Central memory CD4-positive, alpha-beta T cell (primary cell): Measurements from ENCODE around the gene KHDC1L.
"Not testable (repeated sequence)": the region's sequence is repeated elsewhere in the genome, so short reads cannot be mapped to it uniquely, and the experiment has no call there.

Source experiments
- DNase-seq: peaks from one replicate; pipeline ENCODE4 v3.0.0; 2022
- total RNA-seq, 3 experiments: gene quantifications; one replicate each; lab custom pipeline; 2026; lab: John Stamatoyannopoulos, UW

Gene KHDC1L, protein sequence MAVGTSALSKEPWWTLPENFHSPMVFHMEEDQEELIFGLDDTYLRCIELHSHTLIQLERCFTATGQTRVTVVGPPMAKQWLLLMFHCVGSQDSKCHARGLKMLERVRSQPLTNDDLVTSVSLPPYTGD
- 0 reads per million in 3 experiments for total RNA-seq

DNA sequence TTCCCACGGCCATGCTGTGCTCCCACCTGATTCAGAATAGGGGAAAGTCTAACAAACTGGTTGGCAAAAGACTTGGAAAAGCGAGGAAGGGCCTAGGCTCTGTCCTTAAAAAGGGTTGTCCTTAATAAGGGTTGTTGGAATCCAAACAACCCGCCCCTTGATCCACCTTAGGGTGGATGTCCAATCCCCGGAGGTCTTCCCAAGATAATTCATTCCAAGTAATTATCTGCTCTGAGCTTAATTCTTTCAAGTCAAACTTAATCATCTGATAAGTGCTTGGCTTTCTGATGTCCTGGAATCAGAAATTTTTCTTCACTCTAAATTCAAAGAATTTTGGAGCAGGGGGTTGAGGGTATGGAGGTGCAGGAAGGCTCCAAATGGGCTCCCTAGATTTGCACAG, at the start of gene KHDC1L:
Gene KHDC1L (minus strand): TSS at position 101 of the 400 bp plus-strand sequence. CDS start 88 bp downstream, at position 13.
- no peak for DNase-seq

DNA sequence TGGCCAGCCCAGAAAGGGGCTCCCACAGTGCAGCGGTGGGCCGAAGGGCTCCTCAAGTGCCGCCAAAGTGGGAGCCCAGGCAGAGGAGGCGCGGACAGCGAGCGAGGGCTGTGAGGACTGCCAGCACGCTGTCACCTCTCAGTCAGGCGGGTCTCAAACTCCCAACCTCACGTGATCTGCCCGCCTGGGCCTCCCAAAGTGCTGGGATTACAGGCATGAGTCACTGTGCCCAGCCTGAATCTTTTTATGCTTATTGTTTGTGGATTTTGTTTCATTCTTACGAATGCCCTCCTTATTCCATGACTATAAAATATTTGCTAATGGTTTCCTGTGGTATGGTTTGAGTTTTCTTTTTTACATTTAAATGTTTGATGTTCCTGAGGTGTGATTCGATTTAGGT, 44.0 kb upstream of the KHDC1L start:
- DNase-seq = not testable (repeated sequence)

DNA sequence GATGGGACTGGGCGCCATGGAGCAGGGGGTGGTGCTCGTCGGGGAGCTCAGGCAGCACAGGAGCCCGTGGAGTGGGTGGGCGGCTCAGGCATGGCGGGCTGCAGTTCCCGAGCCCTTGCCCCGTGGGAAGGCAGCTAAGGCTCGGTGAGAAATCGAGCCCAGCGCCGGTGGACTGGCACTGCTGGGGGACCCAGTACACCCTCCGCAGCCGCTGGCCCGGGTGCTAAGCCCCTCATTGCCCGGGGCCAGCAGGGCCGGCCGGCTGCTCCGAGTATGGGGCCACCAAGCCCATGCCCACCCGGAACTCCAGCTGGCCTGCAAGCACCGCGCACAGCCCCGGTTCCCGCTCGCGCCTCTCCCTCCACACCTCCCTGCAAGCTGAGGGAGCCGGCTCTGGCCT, 43.6 kb upstream of the KHDC1L start:
- not testable (repeated sequence) for DNase-seq

DNA sequence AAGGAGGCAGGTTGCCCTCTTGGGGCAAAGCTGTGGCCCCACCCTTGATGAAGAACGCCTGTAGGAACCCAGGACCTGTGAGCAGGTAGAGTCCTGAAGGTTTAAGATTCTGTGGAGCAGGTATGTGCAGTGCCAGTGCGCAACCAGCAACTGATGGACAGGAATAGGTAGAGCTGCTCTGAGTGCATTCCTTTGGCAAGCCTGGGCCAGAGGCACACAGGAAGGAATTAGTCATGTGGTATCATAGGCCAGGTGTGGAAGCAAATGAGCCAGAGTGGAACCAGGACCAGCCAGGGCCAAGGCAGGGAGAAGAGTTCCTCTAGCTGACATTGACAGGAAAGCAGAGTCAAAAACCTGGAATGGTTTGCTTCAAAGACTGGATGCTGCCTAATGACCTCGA, 39.1 kb upstream of the KHDC1L start:
- DNase-seq = no peak

DNA sequence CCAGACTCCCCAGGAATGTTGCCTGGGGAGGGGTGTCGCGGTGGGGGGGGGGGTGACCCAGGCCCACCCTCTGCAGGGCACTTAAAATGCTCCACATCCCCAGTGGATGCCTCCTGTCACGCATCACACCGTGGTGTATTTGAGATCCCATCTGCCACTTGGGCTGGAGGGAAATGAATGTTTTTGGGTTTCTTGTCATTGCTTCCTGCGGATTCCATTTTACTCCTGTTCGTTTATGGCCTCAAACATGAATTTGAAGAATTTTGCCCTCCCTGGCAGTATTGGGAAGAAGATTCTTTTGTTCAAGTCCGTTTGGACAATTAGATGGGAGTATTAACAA, 38.2 kb upstream of the KHDC1L start:
- no peak for DNase-seq

DNA sequence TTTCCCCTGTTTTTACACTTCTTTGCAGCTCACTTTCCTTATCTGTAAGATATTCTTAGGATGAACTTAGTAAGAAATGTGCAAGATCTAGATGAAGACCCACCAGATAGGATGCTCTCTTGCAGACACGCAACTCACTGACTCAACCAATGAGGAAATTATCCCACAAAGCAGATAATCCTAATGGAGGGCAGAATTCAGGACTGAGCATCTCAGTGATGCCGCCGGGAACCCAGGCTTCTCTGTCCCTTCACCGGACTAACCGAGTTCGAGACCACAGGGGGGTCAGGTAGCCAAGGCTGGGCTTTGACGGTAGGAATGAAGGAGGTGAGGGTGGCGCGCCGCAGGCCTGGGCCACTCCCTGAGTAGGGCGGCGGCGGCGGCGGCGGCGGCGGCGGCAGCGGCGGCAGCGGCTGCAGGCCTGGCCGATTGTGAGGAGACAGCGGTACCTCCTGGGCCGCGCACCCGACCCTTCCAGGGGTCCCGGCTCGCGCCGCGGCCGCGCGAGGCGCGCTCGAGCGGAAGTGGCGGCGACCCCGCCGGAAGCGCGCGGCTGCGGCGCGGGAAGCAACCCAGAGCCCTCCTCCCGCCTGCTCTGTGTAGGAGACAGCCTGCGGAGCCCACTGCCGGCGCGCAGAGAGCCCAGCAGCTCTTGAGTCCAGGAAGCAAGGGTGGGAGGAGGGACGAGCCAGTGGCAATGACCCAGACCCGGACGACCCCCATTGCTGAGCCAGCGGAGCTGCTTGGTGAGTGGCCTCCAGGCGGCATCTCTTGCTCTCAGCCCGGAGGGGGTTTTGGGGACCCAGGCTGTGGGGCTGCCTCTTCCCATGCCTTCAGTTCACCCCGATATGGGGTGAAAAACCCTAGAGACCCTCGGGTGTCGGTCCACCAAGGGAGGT, 37.6 kb upstream of the KHDC1L start, which contains the start of gene KHDC1:
Gene KHDC1 (minus strand): TSS at position 526 of the 899 bp plus-strand sequence. CDS start 20,679 bp downstream, outside the sequence.
- DNase-seq = peak; percentile 49

DNA sequence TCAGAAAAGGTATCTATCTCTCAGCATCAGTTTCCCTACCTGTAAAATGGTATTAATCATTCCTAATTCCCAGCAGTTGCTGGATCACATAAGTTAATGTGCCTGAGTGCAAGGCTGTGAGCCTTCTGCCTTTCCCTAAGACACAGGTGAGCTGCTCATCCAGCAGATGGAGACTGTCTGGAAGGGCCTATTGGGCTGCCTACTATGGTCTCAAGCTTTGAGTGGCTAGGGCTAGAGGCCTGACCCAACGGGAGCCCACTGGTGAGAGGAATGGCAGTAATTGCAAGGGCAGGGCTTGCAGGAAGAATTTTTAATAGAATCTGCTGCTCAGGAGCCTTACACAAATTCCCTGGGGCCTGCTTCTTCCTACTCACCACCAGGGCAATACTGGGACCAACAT, 33.4 kb upstream of the KHDC1L start:
- no peak for DNase-seq

DNA sequence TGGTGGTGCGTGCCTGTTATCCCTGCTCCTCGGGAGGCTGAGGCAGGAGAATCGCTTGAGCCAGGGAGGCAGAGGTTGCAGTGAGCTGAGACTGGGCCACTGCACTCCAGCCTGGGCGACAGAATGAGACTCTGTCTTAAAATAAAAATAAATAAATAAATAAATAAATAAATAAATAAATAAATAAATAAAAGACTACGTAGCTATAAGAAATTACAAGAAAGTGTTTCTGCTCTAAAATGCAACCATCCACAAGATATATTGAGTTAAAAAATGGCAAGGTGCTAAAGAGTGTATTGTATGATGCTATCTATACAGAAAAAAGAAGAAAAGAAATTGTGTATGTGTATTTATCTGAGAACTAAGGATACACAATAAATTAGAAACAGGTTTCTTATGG, 29.0 kb upstream of the KHDC1L start:
- DNase-seq = not testable (repeated sequence)

DNA sequence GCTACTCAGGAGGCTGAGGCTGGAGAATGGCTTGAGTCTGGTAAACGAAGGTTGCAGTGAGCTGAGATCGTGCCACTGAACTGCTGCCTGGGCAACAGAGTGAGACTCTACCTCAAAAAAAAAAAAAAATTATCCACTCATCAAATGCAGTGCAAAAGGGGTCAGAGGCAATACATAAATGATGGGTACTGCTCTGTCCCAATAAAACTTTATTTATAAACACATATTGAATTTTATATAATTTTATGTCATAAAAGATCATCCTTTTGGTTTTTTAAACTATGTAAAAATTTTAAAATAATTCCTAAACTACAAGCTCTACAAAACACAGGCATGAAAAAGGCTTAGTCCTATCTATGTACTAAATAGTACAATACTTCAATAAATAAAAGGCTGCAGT, 27.4 kb upstream of the KHDC1L start:
- DNase-seq = no peak

DNA sequence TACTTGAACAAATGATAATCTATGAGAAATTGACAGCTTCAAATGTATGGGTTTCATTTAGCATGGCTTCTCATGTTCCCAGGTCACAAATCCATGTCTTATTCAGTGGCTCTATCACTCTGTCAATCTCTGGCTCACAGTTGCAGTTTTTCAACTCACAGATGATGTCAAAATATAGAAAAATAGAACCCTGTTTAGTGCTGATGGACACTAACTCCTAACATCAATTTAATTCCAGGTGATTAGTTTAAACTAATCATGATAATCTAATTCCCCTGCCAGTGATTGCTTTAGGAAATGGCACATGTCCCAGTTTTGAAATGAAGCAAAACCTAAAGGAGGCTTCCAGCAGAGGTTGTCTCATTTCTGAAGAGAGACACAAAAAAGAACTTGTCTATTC, 24.7 kb upstream of the KHDC1L start:
- no peak for DNase-seq

DNA sequence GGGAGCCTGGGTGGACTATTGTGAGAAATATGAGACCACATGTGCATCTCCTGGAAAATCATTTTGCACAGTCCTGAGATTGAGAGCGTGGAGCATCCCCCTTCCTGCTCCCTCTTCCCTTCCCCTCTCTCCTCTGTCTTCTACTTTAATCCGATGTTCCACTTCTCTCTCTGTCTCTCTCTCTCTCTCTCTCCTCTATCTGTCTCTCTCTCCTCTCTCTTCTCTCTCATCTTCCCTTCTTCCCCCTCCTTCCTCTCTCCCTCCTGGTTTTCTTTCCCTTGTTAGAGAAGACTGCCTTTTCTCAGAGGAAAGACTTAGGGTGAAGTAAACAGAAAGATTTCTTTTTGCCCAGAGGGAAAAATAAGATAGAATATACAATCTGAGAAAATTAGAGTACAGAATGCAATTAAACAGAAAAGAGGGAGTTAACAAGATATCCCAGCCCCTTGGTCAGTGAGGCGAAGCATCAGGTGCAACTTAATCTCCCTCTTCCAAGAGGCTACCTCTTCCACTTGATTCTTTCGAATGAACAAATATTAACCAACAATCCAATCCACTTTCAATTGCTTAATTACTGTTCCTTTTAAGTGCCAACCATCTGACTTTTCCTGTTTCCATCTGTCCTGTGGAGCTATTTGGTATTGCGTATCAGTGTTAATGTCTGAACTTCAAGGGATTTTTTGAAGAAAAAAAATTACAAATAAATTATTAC, 23.1 kb upstream of the KHDC1L start:
- DNase-seq = no peak

DNA sequence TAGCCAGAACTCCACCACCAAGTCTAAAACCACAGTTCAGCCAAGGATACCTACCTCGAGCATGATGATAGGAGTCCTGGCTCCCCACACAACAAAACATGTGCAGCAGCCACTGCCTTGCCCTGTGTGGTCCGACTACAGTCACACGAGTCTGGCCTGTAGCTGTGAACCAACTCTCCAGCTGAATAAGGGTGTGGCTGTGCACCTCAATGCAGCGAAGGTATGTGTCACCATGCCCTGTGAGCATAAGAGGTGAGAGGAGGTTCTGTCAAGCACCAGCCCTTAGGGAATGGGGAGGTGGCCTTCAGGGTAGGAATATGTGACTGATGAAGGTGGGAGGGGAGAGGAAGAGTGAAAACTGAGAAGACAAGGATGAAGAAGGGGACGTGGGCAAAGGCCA, 16.7 kb upstream of the KHDC1L start:
- DNase-seq = no peak

DNA sequence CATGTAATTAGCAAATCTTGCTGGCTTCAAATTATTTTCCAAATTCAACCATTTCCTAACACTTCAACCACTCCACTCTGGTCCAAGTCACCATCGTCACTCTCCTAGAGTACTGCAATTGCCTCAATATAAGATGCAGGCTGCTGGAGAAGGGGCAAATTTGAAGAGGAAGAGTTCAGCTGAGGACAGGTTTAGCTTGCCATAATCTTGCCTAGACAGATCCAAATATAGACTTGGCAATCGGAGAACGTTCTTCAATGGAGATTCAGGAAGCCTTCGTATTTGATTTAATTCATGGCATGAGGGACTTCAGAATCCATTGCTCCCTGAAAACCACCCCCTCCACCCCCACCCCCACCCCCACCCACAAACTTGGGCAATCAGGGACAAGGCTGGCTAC, 15.4 kb upstream of the KHDC1L start:
- no peak for DNase-seq

DNA sequence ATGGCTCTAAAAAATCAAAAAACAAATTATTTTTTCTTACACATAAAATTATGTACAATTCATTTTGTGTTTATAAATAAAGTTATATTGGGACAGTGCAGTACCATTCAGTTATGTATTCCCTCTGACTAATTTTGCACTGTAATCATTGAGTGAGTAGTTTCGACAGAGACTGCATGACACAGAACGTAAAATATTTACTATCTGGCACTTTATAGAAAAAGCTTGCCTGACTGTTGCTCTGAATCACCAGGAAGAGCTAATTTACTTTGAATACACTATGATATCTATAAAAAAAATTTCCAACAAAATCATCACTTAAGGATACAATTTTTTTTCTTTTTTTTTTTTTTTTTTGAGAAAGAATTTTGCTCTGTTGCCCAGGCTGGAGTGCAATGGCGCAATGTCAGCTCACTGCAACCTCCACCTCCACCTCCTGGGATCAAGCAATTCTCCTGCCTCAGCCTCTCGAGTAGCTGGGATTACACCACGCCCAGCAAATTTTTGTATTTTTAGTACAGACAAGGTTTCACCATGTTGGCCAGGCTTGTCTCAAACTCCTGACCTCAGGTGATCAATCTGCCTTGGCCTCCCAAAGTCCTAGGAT, 11.0 kb upstream of the KHDC1L start:
- DNase-seq = no peak

DNA sequence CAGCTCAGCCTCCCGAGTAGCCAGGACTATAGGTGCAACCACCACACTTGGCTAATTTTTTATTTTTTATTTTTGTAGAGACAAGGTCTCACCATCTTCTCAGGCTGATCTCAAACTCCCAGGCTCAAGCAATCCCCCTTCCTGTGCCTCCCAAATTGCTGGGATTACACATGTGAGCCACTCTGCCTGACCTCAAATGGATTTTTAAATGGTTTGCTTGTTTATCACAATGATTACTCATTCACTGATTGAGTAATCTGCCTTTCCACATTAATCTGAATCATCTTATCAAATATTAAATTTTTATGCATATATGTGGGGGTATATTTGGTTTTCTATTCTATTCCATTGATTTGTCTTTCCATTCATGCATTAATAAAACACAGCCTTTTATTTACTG, 9.4 kb upstream of the KHDC1L start:
- no peak for DNase-seq

DNA sequence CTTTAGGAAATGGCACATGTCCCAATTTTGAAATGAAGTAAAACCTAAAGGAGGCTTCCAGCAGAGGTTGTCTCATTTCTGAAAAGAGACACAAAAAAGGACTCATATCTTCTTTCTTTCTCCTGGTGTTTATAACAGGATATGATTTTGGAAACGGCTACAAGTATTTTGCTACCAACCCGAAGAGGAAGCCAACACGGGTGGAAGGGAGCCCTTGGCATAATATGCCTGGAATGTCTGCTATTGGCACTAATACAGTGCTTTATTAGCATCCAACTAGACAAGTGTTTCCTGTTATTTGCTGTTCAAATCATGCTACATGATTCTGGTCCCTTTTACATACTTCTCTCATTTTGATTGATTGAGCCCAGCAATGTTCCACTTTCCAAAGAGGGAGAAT, 8.7 kb upstream of the KHDC1L start:
- DNase-seq = not testable (repeated sequence)

DNA sequence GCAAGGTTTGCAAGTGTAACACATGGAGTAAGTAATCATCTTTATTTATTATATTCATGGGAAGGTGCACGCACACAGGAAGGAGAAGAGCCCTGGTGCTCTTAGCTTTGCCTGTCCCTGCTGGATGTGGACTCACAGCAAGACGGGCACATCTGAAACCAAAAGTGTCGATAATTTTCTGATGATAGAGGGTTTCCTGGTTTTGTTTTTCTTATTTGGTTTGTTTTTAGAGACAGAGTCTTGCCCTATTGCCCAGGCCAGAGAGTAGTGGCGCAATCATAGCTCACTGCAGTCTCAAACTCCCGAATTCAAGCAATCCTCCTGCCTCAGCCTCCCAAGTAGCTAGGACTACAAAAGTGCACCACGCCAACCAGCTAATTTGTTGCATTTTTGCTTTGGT, 7.8 kb upstream of the KHDC1L start:
- DNase-seq = no peak

DNA sequence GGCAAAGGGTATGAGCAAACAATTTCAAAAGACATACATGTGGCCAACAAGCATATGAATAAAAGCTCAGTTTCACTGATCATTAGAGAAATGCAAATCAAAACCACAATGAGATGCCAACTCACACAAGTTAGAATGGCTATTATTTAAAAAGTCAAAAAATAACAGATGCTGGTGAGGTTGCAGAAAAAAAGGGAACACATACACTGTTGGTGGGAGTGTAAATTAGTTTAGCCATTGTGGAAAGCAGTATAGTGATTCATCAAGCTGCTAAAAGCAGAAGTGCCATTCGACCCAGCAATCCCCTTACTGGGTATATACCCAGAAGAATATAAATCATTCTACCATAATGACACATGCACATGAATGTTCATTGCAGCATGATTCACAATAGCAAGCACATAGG, 6.7 kb upstream of the KHDC1L start:
- no peak for DNase-seq

DNA sequence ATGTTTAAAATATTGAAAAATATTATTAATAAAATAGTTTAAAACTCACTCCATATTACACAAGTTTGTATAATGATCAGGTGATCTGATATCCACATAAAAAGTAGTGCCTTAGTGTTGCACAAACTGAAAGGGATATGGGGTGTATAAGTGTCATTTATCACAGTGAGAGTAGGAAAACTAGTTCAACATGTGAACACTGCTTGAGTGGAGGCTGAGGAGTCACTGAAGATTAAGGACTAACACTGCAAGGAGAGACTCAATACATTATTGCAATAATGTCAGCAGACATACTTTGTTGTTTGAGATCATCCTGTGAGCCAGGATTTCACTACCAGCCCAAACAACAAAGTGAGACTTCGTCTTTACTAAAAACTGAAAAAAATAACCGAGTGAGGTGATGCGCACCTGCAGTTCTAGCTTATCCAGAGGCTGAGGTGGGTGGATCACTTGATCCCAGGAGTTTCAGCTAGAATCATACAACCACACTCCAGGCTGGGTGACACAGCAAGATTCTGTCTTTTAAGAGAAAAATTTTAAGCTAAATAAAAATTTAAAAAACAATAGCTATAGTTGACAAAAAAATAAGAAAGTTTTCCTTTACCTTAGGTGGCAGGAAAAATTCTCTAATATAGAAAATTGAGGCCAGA, 2.4 kb upstream of the KHDC1L start:
- DNase-seq = no peak

DNA sequence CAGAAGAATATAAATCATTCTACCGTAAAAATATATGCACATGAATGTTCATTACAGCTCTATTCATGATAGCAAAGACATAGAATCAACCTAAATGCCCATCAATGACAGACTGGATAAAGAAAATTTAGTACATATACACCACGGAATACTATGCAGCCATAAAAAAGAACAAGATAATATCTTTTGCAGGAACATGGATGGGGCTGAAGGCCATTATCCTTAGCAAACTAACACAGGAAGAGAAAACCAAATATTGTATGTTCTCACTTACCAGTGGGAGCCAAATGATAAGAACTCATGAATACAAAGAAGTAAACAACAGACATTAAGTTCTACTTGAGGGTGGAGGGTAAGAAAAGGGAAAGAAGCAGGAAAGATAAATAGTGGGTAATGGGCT, 8.4 kb downstream of the KHDC1L start:
- DNase-seq = no peak

DNA sequence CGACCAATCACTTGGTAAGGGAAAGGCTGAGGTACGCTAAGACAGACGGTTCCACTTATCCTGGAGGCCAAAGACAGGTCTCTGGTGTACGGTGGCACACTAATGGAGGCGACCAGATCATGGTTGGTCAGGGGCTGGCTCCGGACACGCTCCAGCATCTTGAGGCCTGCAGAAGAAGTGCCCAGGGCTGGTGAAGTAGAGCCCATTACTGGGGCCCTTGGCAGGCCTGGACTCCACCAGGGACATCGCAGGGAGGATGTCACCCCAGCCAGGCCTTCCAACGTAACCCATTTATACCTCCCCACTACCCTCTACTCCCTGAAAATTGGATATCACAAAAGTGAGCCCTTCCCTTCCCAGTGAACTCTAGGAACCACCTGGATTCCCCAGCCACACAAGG, 16.2 kb downstream of the KHDC1L start:
- no peak for DNase-seq

DNA sequence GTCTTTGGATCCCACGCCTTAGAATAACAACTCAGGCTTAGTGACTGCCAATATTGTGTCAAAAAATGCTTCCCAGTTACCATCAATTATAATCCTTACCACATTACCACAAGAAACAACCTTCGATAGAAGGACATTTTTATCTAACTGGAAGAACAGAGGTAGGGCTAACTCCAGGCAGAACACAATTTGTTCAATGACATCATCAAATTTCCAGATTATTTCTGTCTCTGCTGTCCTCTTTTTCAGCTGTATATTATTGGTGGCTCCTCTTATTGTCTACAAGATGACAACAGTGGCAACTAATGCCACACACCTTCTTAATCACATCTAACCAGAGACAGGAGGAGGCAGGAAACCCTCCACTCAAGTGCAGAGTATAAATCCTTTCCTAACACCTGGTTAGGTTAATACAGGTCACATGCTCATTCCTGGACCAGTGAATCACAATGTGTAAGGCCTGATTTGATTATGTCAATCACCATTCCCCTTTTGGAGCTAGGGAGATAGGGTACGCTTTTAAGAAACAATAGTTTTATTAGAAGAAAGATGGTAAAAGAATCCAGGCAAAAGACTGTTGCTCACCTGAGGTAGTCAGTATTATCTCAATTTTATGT, 18.0 kb downstream of the KHDC1L start:
- DNase-seq = no peak
